Measurements from ENCODE around the gene PPP6R3. TPM values are rescaled to one million over a fixed set of nuclear protein-coding genes. Genes with fewer than 3 reads are reported as not detected.
"Not testable (repeated sequence)": the region's sequence is repeated elsewhere in the genome, so short reads cannot be mapped to it uniquely, and the experiment has no call there.

PPP6R3 gene
- total RNA-seq, 1 donor from 2014 or later, result 121 TPM

DNA sequence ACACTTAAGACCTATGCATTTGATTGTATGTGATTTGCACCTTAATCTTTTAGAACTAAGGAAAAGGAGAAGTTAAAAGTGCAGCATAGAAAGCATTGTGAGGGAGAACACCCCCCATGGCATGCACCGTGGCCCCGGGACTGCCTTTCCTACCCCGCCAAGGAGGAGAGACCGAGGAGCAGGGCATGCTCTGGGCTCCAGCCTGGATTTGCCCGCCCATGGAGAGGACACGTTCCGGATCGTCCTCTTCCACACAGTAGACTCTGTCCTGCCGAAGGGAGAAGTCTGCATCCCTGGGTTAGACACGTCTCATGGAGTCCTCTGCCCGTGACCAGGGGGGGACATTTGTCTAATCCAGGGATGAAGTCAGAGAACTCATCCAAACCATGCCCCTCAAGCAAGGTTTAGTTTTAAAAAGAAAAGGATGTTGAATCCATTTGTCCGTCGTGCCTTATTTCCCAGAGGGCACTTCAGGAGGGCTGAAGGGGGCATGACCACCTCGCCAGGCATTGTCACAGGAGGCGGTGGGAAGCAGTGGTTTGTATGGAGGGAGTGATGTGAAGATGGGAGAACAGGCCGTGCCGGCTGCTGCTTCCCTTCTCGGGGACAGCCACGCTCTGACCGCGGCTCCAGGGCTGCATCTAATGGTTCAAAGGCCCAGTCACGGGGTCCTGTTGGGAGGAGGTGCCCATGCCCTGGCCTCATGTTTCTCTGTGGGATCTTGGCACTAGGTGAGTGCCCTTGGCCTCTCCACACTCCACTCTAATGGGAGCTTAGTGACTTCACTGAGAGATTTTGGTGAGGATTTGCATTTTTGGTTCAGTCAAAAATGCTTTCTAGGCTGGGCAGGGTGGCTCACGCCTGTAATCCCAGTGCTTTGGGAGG lies 157.6 kb downstream of the PPP6R3 start:
- no peak for DNase-seq (ENCODE audit: low spot score)

GRCh38 chr11:68621826-68622225 lies 161.3 kb downstream of the PPP6R3 start:
- ATAC-seq (no peak), DNase-seq (ENCODE audit: low spot score) (no peak)
- intact Hi-C loops (cut with DNase I), result no loop called here

More for the DNA sequence above, 157.6 kb downstream of the PPP6R3 start:
- no peak for ATAC-seq
- intact Hi-C loops (cut with DNase I), result no loop called here

DNA sequence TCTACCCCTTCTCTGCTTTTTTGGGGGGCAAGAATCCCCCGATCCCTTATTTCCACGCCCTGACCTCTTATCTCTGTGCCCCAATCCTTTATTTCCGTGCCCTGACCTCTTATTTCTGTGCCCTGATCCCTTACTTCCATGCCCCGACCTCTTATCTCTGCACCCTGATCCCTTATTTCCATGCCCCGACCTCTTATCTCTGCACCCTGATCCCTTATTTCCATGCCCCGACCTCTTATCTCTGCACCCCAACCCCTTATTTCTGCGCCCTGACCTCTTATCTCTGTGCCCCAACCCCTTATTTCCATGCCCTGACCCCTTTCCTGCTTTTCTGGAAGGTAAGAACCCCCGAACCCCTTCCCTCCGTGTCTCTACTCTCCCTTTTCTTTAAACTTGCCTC lies 163.2 kb downstream of the PPP6R3 start:
- DNase-seq (ENCODE audit: low spot score); ATAC-seq; intact Hi-C loops (cut with DNase I): not testable (repeated sequence)

DNA sequence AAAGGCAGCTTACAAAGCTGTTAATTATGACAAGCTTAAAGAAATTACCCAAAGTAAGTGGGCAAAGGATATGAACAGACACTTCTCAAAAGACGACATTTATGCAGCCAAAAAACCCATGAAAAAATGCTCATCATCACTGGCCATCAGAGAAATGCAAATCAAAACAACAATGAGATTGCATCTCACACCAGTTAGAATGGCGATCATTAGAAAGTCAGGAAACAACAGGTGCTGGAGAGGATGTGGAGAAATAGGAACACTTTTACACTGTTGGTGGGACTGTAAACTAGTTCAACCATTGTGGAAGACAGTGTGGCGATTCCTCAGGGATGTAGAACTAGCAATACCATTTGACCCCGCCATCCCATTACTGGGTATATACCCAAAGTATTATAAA lies 164.5 kb downstream of the PPP6R3 start:
- DNase-seq (ENCODE audit: low spot score); intact Hi-C loops (cut with DNase I); ATAC-seq: not testable (repeated sequence)

DNA sequence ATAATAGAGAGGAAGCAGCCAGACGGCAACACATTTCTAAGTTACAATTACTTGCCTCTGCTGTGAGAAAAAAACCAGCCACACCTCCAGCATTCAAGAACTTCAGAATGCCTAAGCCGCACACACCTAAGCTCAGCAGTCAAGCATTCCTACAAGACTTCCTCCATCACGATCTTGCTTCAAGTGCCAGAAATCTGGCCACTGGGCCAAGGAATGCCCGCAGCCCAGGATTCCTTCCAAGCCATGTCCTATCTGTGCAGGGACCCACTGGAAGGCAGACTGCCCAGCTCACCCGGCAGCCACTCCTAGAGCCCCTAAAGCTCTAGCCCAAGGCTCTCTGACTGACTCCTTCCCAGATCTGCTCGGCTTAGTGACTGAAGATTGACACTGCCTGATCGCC lies 165.7 kb downstream of the PPP6R3 start:
- DNase-seq (ENCODE audit: low spot score); ATAC-seq; intact Hi-C loops (cut with DNase I): not testable (repeated sequence)

DNA sequence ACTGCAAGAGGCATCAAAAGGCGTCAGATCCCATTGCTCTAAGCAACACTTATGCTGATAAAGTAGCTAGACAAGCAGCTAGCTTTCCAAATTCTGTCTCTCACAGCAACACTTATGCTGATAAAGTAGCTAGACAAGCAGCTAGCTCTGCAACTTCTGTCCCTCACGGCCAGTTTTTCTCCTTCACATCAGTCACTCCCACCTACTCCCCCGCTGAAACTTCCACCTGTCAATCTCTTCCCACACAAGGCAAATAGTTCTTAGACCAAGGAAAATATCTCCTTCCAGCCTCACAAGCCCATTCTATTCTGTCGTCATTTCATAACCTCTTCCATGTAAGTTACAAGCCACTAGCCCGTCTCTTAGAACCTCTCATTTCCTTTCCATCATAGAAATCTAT lies 168.3 kb downstream of the PPP6R3 start:
- ATAC-seq; intact Hi-C loops (cut with DNase I): not testable (repeated sequence)

DNA sequence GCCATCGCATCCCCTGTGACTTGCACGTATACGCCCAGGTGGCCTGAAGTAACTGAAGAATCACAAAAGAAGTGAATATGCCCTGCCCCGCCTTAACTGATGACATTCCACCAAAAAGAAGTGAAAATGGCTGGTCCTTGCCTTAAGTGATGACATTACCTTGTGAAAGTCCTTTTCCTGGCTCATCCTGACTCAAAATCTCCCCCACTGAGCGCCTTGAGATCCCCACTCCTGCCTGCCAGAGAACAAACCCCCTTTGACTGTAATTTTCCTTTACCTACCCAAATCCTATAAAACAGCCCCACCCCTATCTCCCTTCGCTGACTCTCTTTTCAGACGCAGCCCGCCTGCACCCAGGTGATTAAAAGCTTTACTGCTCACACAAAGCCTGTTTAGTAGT lies 171.8 kb downstream of the PPP6R3 start:
- ATAC-seq; intact Hi-C loops (cut with DNase I); DNase-seq (ENCODE audit: low spot score): not testable (repeated sequence)

More for the DNA sequence above, 168.3 kb downstream of the PPP6R3 start:
- DNase-seq (ENCODE audit: low spot score), result not testable (repeated sequence)

- intact Hi-C loops (cut with DNase I), result no loop called here
- ATAC-seq, result no peak
- no peak for DNase-seq (ENCODE audit: low spot score)
Observed at GRCh38 chr11:68632802-68633201, 172.2 kb downstream of the PPP6R3 start.

DNA sequence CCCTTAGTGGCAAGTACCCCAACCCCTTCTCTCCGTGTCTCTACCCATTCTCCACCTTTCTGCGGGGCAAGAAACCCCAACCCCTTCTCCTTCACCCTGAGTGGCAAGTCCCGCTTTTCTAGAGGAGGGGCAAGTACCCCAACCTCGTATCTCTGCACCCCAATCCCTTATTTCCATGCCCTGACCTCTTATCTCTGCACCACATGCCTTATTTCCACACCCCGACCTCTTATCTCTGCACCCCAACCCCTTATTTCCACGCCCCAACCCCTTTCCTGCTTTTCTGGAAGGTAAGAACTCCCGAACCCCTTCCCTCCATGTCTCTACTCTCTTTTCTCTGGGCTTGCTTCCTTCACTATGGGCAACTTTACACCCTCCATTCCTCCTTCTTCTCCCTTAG lies 174.1 kb downstream of the PPP6R3 start:
- ATAC-seq; intact Hi-C loops (cut with DNase I); DNase-seq (ENCODE audit: low spot score): not testable (repeated sequence)

GRCh38 chr11:68635172-68635571 lies 174.6 kb downstream of the PPP6R3 start:
- intact Hi-C loops (cut with DNase I); DNase-seq (ENCODE audit: low spot score); ATAC-seq: not testable (repeated sequence)

DNA sequence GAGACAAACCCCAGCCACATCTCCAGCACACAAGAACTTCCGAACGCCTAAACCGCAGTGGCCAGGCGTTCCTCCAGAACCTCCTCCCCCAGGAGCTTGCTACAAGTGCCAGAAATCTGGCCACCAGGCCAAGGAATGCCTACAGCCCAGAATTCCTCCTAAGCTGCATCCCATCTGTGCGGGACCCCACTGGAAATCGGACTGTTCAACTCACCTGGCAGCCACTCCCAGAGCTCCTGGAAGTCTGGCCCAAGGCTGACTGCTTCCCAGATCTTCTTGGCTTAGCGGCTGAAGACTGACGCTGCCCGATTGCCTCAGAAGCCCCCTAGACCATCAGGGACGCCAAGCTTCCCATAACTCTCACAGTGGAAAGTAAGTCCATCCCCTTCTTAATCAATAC lies 175.3 kb downstream of the PPP6R3 start:
- ATAC-seq; intact Hi-C loops (cut with DNase I); DNase-seq (ENCODE audit: low spot score): not testable (repeated sequence)

DNA sequence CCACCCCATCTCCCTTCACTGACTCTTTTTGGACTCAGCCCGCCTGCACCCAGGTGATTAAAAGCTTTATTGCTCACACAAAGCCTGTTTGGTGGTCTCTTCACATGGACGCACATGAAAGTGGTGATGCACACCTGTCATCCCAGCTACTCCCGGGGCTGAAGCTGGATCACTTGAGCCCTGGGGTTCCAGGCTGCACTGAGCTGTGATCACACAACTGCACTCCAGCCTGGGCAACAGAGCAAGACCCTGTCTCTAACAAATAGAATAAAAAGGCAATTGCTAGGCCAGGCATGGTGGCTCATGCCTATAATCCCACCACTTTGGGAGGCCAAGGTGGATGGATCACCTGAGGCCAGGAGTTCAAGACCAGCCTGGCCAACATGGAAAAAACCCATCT lies 178.8 kb downstream of the PPP6R3 start:
- intact Hi-C loops (cut with DNase I); DNase-seq (ENCODE audit: low spot score); ATAC-seq: not testable (repeated sequence)

- ATAC-seq, result no peak
- no peak for DNase-seq (ENCODE audit: low spot score)
- intact Hi-C loops (cut with DNase I), result no loop called here
Observed at GRCh38 chr11:68641880-68642279, 181.3 kb downstream of the PPP6R3 start.

GRCh38 chr11:68643585-68643984 lies 183.0 kb downstream of the PPP6R3 start:
- DNase-seq (ENCODE audit: low spot score), result no peak
- intact Hi-C loops (cut with DNase I), result no loop called here
- ATAC-seq, result peak; percentile 41

DNA sequence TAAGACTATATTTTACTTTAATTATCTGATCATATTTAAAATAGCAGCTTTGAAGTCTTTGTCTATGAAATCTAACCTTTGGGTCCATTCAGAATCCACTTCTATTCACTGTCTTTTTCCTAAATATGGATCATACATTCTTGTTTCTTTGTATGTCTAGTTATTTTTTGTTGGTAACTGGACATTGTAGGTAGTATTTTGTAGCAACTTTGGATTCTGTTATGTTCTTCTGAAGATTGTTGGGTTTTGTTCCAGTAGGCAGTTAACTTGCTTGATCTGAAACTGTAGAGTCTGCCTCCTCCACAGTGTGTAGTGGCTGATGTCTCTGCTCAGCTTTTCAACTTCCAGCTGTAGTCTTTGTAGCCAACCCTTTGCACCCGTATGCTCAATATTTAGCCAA lies 186.3 kb downstream of the PPP6R3 start:
- DNase-seq (ENCODE audit: low spot score) (no peak), ATAC-seq (no peak)
- intact Hi-C loops (cut with DNase I), result no loop called here

DNA sequence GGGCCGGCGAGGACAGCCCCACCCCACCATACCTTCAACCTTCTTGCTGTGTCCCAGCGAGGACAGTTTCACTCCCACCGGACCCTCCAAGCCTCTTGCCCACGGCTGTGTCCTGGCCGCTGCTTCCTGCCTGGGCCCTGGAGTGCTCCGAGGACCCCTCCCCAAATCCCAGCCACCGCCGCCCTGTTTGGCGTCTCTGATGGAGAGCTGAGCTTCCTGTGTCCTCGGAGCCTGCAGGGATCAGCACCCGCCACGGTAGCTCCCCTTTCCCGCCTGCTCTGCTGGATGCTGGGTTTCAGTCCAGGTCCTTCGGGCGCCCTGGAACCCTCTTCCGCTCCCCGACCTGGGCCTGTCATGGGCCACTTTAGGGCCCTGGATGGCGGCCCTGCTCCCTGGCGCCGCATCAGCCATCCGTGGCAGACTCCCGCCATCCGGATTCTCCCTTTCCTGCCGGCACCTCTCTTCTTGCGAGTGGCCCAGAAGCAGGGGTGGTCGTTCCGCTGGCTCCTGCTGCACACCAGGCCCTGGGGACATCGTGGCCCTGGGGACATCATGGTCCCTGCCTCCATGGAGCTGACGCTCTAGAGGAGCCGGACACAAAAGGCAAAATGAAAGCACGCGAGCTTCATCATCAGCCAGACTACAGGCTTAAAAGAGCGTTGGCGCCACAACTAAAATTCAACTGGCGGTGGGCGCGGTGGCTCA lies 189.5 kb downstream of the PPP6R3 start:
- intact Hi-C loops (cut with DNase I), result no loop called here
- ATAC-seq (no peak), DNase-seq (ENCODE audit: low spot score) (no peak)

GRCh38 chr11:68650801-68651200 lies 190.2 kb downstream of the PPP6R3 start:
- ATAC-seq, result no peak
- DNase-seq (ENCODE audit: low spot score), result no peak
- intact Hi-C loops (cut with DNase I), result no loop called here

DNA sequence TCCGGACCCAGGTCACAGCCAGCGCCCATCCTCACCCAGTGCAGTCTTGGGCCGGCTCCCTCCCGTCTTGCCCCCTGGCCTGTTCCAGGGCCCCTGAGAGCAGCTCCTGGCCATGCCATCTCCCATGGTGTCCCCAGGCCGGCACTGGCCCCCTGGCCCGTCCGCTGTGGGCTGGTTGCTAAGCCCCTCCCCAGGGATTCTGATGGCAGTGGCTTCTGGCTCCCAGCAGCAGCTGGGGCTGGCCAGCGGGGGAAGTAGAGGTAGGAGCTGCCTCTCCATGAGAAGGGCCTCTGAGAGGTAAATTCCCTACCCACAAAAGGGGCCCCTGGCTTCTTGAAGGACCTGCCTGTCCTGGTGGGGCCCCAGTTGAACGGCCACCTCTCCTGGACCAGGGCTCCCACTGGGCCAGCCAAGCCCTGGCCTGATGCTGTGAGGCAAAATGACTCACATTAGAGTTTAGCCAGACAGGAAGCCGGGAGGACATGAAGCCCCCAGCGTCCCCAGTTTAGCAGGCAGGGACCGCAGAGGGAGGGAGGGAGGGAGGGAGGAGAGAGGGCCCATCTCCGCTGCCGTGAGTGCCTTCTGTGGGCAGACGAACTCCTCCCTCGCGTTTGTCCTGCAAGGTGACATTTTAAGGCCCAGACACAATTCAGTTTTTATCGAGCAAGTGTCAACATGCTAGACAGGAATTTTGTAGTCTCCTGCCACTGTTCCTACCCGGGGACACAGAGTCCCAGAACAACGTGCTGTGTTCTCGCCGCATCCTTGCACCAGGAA lies 190.8 kb downstream of the PPP6R3 start:
- ATAC-seq (peak; percentile 24), DNase-seq (ENCODE audit: low spot score) (no peak)
- intact Hi-C loops (cut with DNase I), result no loop called here

DNA sequence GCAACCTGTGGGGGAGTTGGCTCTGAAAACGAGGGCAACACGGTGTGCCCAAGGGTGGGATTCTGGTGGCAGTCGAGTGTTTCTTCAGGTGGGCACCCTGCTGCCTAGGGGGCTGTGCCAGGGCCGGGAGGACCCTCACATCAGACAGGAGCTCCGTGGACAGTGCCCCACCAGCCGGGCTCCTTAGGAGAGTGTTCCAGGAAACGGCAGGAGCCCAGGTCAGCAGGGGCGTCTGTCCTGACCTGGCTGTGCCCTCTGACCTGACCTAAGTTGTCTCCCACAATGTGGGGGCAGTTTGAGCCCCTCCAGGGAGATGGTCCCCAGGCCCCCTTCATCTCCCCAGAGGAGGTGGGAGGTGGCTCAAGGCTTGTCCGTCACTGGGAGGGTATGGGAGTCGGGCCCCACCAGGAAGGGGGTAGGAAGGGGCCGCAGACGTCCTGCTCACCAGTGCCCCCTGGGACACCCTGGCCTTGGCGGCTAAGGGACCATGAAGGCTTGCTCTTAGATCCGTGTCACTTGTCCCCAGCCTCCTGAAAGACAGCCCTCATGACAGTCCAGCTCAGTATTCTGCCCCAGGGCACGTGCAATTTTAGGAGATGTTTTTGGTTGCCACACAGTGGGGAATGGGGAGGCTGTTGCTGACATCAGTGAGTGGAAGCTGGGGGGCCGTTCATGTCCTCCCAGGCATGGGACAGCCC lies 191.6 kb downstream of the PPP6R3 start:
- ATAC-seq, result no peak
- intact Hi-C loops (cut with DNase I), result no loop called here
- no peak for DNase-seq (ENCODE audit: low spot score)

Measured in sciatic nerve (tissue), 2 donors.